GM21423 (cell line): ENCODE data around the gene MLXIPL.
"Not testable (repeated sequence)": the region's sequence is repeated elsewhere in the genome, so short reads cannot be mapped to it uniquely, and the experiment has no call there.

Experiments
- ATAC-seq: cut with Tn5 transposase; IDR thresholded peaks from one replicate; pipeline ENCODE4 v1.9.1; 2021; ENCODE audit warnings: mild to moderate bottlenecking, moderate library complexity; ENCODE audit not compliant: unreplicated experiment

The MLXIPL gene

GRCh38 chr7:73645643-73646174, 21.4 kb upstream of the MLXIPL start:
- no peak for ATAC-seq

- no peak for ATAC-seq
These were observed 20.5 kb upstream of the MLXIPL start for GRCh38 chr7:73644688-73645286.

GRCh38 chr7:73642834-73643233, 18.5 kb upstream of the MLXIPL start:
- ATAC-seq = no peak

GRCh38 chr7:73638911-73639310, 14.6 kb upstream of the MLXIPL start:
- ATAC-seq = no peak

- no peak for ATAC-seq
These were observed 11.3 kb upstream of the MLXIPL start for GRCh38 chr7:73635428-73636200.

GRCh38 chr7:73633844-73634243, 9.5 kb upstream of the MLXIPL start:
- no peak for ATAC-seq

GRCh38 chr7:73633323-73633722, 9.0 kb upstream of the MLXIPL start:
- ATAC-seq = no peak

- no peak for ATAC-seq
These were observed 7.2 kb upstream of the MLXIPL start for GRCh38 chr7:73631558-73631957.

GRCh38 chr7:73628504-73628903, 4.2 kb upstream of the MLXIPL start:
- ATAC-seq = no peak

GRCh38 chr7:73626814-73627213, 2.5 kb upstream of the MLXIPL start:
- ATAC-seq = no peak

GRCh38 chr7:73625276-73625675, 954 bp upstream of the MLXIPL start:
- ATAC-seq = no peak

GRCh38 chr7:73624669-73625001, 313 bp upstream of the MLXIPL start:
- ATAC-seq = no peak

GRCh38 chr7:73622909-73623797, 1.2 kb downstream of the MLXIPL start:
- ATAC-seq = no peak

GRCh38 chr7:73622527-73622908, 1.8 kb downstream of the MLXIPL start:
- ATAC-seq = no peak

GRCh38 chr7:73621168-73622063, 2.9 kb downstream of the MLXIPL start:
- no peak for ATAC-seq

GRCh38 chr7:73619394-73619793, 4.9 kb downstream of the MLXIPL start:
- not testable (repeated sequence) for ATAC-seq

- no peak for ATAC-seq
These were observed 5.8 kb downstream of the MLXIPL start for GRCh38 chr7:73618538-73618937.

- ATAC-seq = not testable (repeated sequence)
These were observed 6.8 kb downstream of the MLXIPL start for GRCh38 chr7:73617520-73617919.

GRCh38 chr7:73615886-73616285, 8.4 kb downstream of the MLXIPL start:
- no peak for ATAC-seq

GRCh38 chr7:73614937-73615336, 9.4 kb downstream of the MLXIPL start:
- not testable (repeated sequence) for ATAC-seq
